Measurements from ENCODE around the gene IQSEC1. TPM values are rescaled to one million over a fixed set of nuclear protein-coding genes. Genes with fewer than 3 reads are reported as not detected.
A peak's percentile ranks its signal among the peaks of the same experiment; 100 is the strongest.

Gene IQSEC1
- total and polyA plus RNA-seq, 9 of the 15 experiments (the other 6 are each of a cell fraction or from before 2014, with no cell fraction given) = 0.56 to 39.0 (median 6.8) TPM

- TF ChIP-seq MBD2 (IDR thresholded peaks at IDR 0.05; ENCODE audit: borderline replicate concordance, low read depth) = no peak
- TF ChIP-seq MAFF (IDR thresholded peaks at IDR 0.05; ENCODE audit: low read length) = peak; percentile 4; the same call in 1 of the 2 replicates
- peak; percentile 32 to 35; a peak in 1 of 4 replicates for TF ChIP-seq KDM1A (IDR thresholded peaks at IDR 0.05)
- no peak for TF ChIP-seq ARID3B (CRISPR knock-in tag; IDR thresholded peaks at IDR 0.05; ENCODE audit: borderline replicate concordance)
These were observed 111.6 kb downstream of the IQSEC1 start (continued) for GRCh38 chr3:12961697-12962036.

- peaks cover 40% of the 10 kb centered on the region for H3K36me3 ChIP-seq (ENCODE audit: control insufficient read depth, insufficient read depth, low read length)
- H2AFZ ChIP-seq (ENCODE audit: low read depth, low read length) = no peak overlapping the region
- H3K4me1 ChIP-seq (replicated peaks in 1 of 2; ENCODE audit: control insufficient read depth in 2 of 2, insufficient read depth in 2 of 2, low read length in 2 of 2) = peaks cover 79 to 87% of the 10 kb centered on the region in 2 experiments
- H3K9ac ChIP-seq (ENCODE audit: insufficient read depth in 1 of 2, low read depth in 2 of 2, low read length in 2 of 2) = peak overlapping the region; percentile 11 to 84; a peak in 3 of 4 replicates
- ChIA-PET POLR2A (interaction anchor here (0.6 to 1.9 kb wide), 9 partner anchors 8 to 152 kb away, joined by 3 to 11 read pairs (median 4); partner anchors contain the start of gene RPL32), CTCF (ENCODE audit: low intra/inter-chr PET ratio) (no interaction called here)
- peaks cover 99% of the 10 kb centered on the region for H3K79me2 ChIP-seq (ENCODE audit: control insufficient read depth, insufficient read depth, low read length)
- H3K27ac ChIP-seq (ENCODE audit: extremely low read depth, low read depth, low read length) = no peak overlapping the region; the same call in 2 of the 3 replicates
- peaks cover 28% of the 10 kb centered on the region for H4K20me1 ChIP-seq (replicated peaks; ENCODE audit: control insufficient read depth, insufficient read depth, low read length)
- no peaks in the 10 kb centered on the region for H3K9me3 ChIP-seq (replicated peaks; ENCODE audit: control insufficient read depth, insufficient read depth, low read depth, low read length)
- ATAC-seq (peak; percentile 9; the same call in 2 of the 3 replicates), DNase-seq (ENCODE audit: extremely low read depth in 1 of 4, low spot score in 3 of 4) (peak in 2 of 4 experiments; percentile 49 to 65), FAIRE-seq (peak; percentile 65)
- intact Hi-C loops (cut with micrococcal nuclease) (no loop called here), in situ Hi-C loops (cut with MboI) (no loop called here)
- H3K4me2 ChIP-seq (ENCODE audit: insufficient read depth, low read length) = peak overlapping the region; percentile 44
- H3K9me1 ChIP-seq (ENCODE audit: control insufficient read depth, insufficient read depth, low read length) = peaks cover 20% of the 10 kb centered on the region
- BruUV-seq (replicated peaks) = no TSS peak
- WGBS (ENCODE audit: insufficient coverage, low coverage, missing lambda C conversion rate) = 19% methylated on average over 4 of the region's 4 CpGs
- H3K4me3 ChIP-seq = no peak overlapping the region
- H3K27me3 ChIP-seq (ENCODE audit: control insufficient read depth in 2 of 2, insufficient read depth in 2 of 2, low read length in 2 of 2) = no peaks in the 10 kb centered on the region
- TF ChIP-seq PRDM10 (IDR thresholded peaks at IDR 0.05; ENCODE audit: partially characterized antibody) = peak; percentile 57
- no peak for TF ChIP-seq CREB1 (IDR thresholded peaks at IDR 0.05)
- no peak for TF ChIP-seq CREB1 (CRISPR knock-in tag; IDR thresholded peaks at IDR 0.05)
- TF ChIP-seq CBFA2T2 (conservative IDR thresholded peaks at IDR 0.05) = peak; percentile 74
- 0 out of 2 replicates have a peak, but pooled peaks have one; percentile 10 for TF ChIP-seq MYNN (IDR thresholded peaks at IDR 0.05)
- no peak for TF ChIP-seq MYNN (CRISPR knock-in tag; IDR thresholded peaks at IDR 0.05)
- TF ChIP-seq SUPT5H (IDR thresholded peaks at IDR 0.05) = no peak
- TF ChIP-seq POLR2AphosphoS5 (IDR thresholded peaks at IDR 0.05; ENCODE audit: control insufficient read depth, insufficient read depth, low read depth, low read length) = peak; percentile 39; the same call in 1 of the 2 replicates
- TF ChIP-seq TBP (optimal IDR thresholded peaks at IDR 0.05; ENCODE audit: low read depth, low read length) = no peak
- TF ChIP-seq CBFA2T3 (IDR thresholded peaks at IDR 0.05) = peak; percentile 84
- TF ChIP-seq GATA2 (CRISPR knock-in tag; IDR thresholded peaks at IDR 0.05) = 0 out of 2 replicates have a peak, but pooled peaks have one; percentile 41
- peak; percentile 33; the same call in 1 of the 2 replicates for TF ChIP-seq POLR2G (IDR thresholded peaks at IDR 0.05; ENCODE audit: low read depth, low read length)
- 0 out of 2 replicates have a peak, but pooled peaks have one; percentile 35 for TF ChIP-seq FOSL1 (tag; conservative IDR thresholded peaks at IDR 0.05)
- TF ChIP-seq ZNF717 (CRISPR knock-in tag; IDR thresholded peaks at IDR 0.05) = no peak
These were observed 112.1 kb downstream of the IQSEC1 start for GRCh38 chr3:12961007-12961696.
